GM12875 (cell line): ENCODE results near the gene CLDN24.

ENCODE experiments used
- H3K4me3 ChIP-seq: one replicate; pipeline ENCODE4 v1.5.1; 2011; ENCODE audit warnings: low read depth, low read length, control low read depth
- CTCF ChIP-seq: IDR thresholded peaks from 2 replicates; pipeline ENCODE4 v1.5.1; 2011; ENCODE audit warnings: low read depth, mild to moderate bottlenecking, control low read depth, inconsistent platforms, low read length, moderate library complexity, borderline replicate concordance; ENCODE audit not compliant: insufficient read depth

The CLDN24 gene

DNA sequence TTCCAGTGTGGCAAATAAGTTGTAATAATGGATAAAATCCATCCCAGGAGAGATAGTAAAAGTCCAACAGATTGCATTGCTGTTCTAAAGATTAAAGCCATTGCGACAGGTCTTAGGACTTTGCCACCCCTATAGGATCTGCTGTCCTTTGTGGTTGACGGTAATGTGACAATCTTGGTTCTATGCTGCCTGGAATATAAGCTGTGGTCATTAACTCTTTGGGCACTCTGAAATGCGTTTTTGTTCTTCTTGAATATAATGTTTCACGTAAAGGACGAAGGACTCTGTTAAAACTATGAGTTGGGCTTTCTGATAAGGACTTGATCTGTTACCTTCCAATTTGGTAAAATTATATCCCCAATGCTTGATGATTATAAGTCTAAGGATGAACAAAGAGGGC is at the start of gene CLDN24:
CLDN24 (minus strand) TSS at position 101 of the 400 bp plus-strand sequence; CDS start at position 101, 0 bp downstream.
- no peak for TF ChIP-seq CTCF
- H3K4me3 ChIP-seq: no peak within 1 kb of the TSS

GRCh38 chr4:183370786-183371185 is 48.6 kb upstream of the CLDN24 start:
- no peak for TF ChIP-seq CTCF

GRCh38 chr4:183369073-183369472 is 46.8 kb upstream of the CLDN24 start:
- H3K4me3 ChIP-seq: no peak overlapping the region
- no peak for TF ChIP-seq CTCF

More at GRCh38 chr4:183370786-183371185, 48.6 kb upstream of the CLDN24 start:
- no peak overlapping the region for H3K4me3 ChIP-seq

- H3K4me3 ChIP-seq: no peak overlapping the region
- no peak for TF ChIP-seq CTCF
Measured at GRCh38 chr4:183366206-183366835, 44.1 kb upstream of the CLDN24 start.

- no peak overlapping the region for H3K4me3 ChIP-seq
Measured at GRCh38 chr4:183364025-183364424, 41.8 kb upstream of the CLDN24 start.

DNA sequence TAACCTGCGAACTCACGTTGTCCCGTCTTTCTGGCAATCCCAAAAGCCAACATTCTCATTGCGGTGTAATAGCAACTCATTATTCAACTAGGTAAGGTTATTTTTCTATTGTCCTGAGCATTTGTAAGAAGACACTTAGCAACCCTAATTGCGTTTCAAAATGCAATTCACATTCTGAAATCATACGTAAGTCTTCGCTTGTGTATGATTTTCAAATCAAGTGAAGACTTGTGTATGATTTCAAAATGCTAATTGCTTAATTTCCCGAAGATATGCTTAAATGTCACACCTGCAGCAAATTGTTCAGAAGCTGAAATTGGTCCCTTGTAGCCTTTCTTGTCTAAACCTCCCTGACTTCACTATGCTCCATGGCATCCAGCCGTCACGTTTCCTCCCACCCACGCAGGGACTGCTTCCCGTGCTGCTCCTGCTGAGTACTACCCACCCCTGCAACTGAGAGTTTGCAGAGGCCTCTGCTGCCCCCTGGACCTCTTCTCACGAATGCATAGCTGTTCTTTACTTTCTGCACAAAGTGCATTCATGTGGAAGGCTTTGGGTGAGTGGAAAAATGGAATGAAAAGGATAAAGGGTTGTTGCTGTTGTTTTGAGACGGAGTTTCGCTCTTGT is 40.8 kb upstream of the CLDN24 start:
- TF ChIP-seq CTCF: no peak
- no peak overlapping the region for H3K4me3 ChIP-seq

More at GRCh38 chr4:183364025-183364424, 41.8 kb upstream of the CLDN24 start:
- no peak for TF ChIP-seq CTCF

DNA sequence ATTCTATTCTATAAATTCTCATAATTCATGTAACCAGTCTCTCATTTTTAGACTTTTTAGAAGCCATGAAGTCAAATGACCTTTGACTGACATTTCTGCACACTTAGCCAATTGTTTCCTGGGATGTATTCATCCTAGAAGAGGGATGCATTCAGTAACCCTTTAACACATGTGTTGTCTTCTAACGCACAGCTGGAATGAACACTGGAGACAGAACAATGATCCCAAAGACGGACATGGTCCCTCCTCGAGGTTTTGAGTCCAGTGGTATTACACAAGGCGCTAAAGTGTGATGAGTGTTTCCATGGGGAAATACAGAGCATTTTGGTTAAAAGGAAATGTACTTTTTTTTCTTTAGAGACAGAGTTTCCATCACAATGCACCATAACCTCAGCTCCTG is 39.8 kb upstream of the CLDN24 start:
- no peak for TF ChIP-seq CTCF
- no peak overlapping the region for H3K4me3 ChIP-seq
